HCT116 (cell line): Measurements from ENCODE around the gene FGD4. TPM values are rescaled to one million over a fixed set of nuclear protein-coding genes. Genes with fewer than 3 reads are reported as not detected.

ENCODE experiments used
- ATAC-seq: fragments of 200-7000 bp; cut with Tn5 transposase; 2 replicates; pipeline ENCODE4 v1.9.1; 2020; ENCODE audit warnings: mild to moderate bottlenecking, moderate library complexity
- BruUV-seq: library from RNA; stranded (reverse); fragments of 400-500 nt; replicated peaks from 2 replicates; lab custom pipeline; 2021; lab: Mats Ljungman, UMichigan
- CTCF ChIA-PET: fragments of 300-600 bp; sonication (Branson Sonifier 250); formaldehyde crosslinking; loops from one replicate; lab custom pipeline; 2021; ENCODE audit warnings: antibody characterized with exemption; lab: Charles Lee
- POLR2A ChIA-PET: fragments of 300-600, 350-600 bp; sonication (Branson Sonifier 250); formaldehyde crosslinking; loops from one replicate; lab custom pipeline; 2021; ENCODE audit warnings: antibody characterized with exemption; lab: Charles Lee
- RAD21 ChIA-PET, 2 experiments: fragments of 300-600 bp; sonication (Branson Sonifier 250); formaldehyde crosslinking; loops; one replicate each; lab custom pipeline; 2023; ENCODE audit warnings: low total read pairs in 2 of 2; ENCODE audit not compliant: uncharacterized antibody in 2 of 2, unreplicated experiment in 2 of 2, low non-redundant PET in 1 of 2; lab: Charles Lee
- DNase-seq: peaks from one replicate; pipeline ENCODE4 v3.0.0-alpha.2; 2010; ENCODE audit warnings: low read depth, low spot score
- H2AFZ ChIP-seq: fragments of 200-600 bp; shearing (Covaris generic), sonication (generic); 2 replicates; pipeline ENCODE4 v1.6.1; 2017; ENCODE audit warnings: low read depth, mixed run types, mixed read lengths, antibody characterized with exemption, low read length; ENCODE audit not compliant: poor library complexity, severe bottlenecking
- H3K27ac ChIP-seq: 2 replicates; pipeline ENCODE4 v1.5.1; 2012; ENCODE audit warnings: low read depth, low read length
- H3K27me3 ChIP-seq: fragments of 200-600 bp; sonication (generic); 2 replicates; pipeline ENCODE4 v1.6.1; 2016; ENCODE audit warnings: mixed run types, low read length, mixed read lengths; ENCODE audit not compliant: insufficient read depth
- H3K36me3 ChIP-seq, 2 experiments: fragments of 200-500 bp in 1 of 2; fragments of 200-600 bp in 1 of 2; sonication (Bioruptor generic) in 1 of 2; sonication (generic) in 1 of 2; 2 replicates each; pipeline versions ENCODE4 v1.5.1 to v1.6.1; 2014 to 2016; ENCODE audit warnings: low read length in 2 of 2, inconsistent platforms in 1 of 2, mixed read lengths in 1 of 2, mixed run types in 1 of 2; ENCODE audit not compliant: insufficient read depth in 2 of 2, control insufficient read depth in 1 of 2
- H3K4me1 ChIP-seq, 2 experiments: fragments of 200-600 bp in 1 of 2; sonication (generic) in 1 of 2; 2 replicates each; pipeline versions ENCODE4 v1.5.1 to v1.6.1; 2012 to 2017; ENCODE audit warnings: low read length in 2 of 2, inconsistent platforms in 1 of 2, mild to moderate bottlenecking in 1 of 2, mixed read lengths in 1 of 2, mixed run types in 1 of 2, moderate library complexity in 1 of 2; ENCODE audit not compliant: insufficient read depth in 2 of 2, control insufficient read depth in 1 of 2
- H3K4me2 ChIP-seq: fragments of 200-600 bp; sonication (generic); 2 replicates; pipeline ENCODE4 v1.6.1; 2017; ENCODE audit warnings: mixed run types, low read length, mixed read lengths
- H3K4me3 ChIP-seq, 2 experiments: fragments of 200-600 bp in 1 of 2; sonication (generic) in 1 of 2; replicated peaks in 1 of 2; 2 replicates each; pipeline ENCODE4 v1.5.1; 2011 to 2016; ENCODE audit warnings: low read length in 2 of 2, control low read depth in 1 of 2, low read depth in 1 of 2, mild to moderate bottlenecking in 1 of 2, mixed read lengths in 1 of 2, mixed run types in 1 of 2
- H3K79me2 ChIP-seq: fragments of 200-600 bp; sonication (generic); 2 replicates; pipeline ENCODE4 v1.6.1; 2017; ENCODE audit warnings: mild to moderate bottlenecking, mixed run types, low read length, moderate library complexity, mixed read lengths; ENCODE audit not compliant: insufficient read depth
- H3K9ac ChIP-seq: fragments of 200-600 bp; sonication (generic); 2 replicates; pipeline ENCODE4 v1.6.1; 2016; ENCODE audit warnings: low read length, mixed read lengths
- H3K9me2 ChIP-seq: fragments of 200-600 bp; sonication (generic), shearing (Covaris generic); 2 replicates; pipeline ENCODE4 v1.6.1; 2017; ENCODE audit warnings: mixed run types, mild to moderate bottlenecking, moderate library complexity; ENCODE audit not compliant: insufficient read depth
- H3K9me3 ChIP-seq, 2 experiments: fragments of 200-500 bp in 1 of 2; fragments of 200-600 bp in 1 of 2; sonication (Bioruptor generic) in 1 of 2; sonication (generic) in 1 of 2; 2 replicates each; pipeline ENCODE4 v1.6.1; 2014 to 2017; ENCODE audit warnings: low read length in 2 of 2, mixed read lengths in 2 of 2, inconsistent platforms in 1 of 2, low read depth in 1 of 2, mild to moderate bottlenecking in 1 of 2, mixed run types in 1 of 2, moderate library complexity in 1 of 2; ENCODE audit not compliant: control insufficient read depth in 1 of 2, insufficient read depth in 1 of 2
- H4K20me1 ChIP-seq: fragments of 200-600 bp; sonication (generic), shearing (Covaris generic); 2 replicates; pipeline ENCODE4 v1.6.1; 2017; ENCODE audit warnings: mixed run types, mild to moderate bottlenecking, moderate library complexity; ENCODE audit not compliant: insufficient read depth
- CBX3 ChIP-seq: IDR thresholded peaks from 2 replicates; pipeline ENCODE4 v1.6.1; 2012; ENCODE audit warnings: low read depth
- CEBPB ChIP-seq: IDR thresholded peaks from 2 replicates; pipeline ENCODE4 v1.6.1; 2012; ENCODE audit warnings: low read depth
- ELF1 ChIP-seq: IDR thresholded peaks from 2 replicates; pipeline ENCODE4 v1.6.1; 2012; ENCODE audit warnings: low read depth, borderline replicate concordance
- EZH2 ChIP-seq: fragments of 200-600 bp; sonication (generic); IDR thresholded peaks from 2 replicates; pipeline ENCODE4 v1.6.1; 2017; ENCODE audit warnings: antibody characterized with exemption, mixed run types
- EZH2phosphoT487 ChIP-seq: fragments of 200-600 bp; IDR thresholded peaks from 2 replicates; pipeline ENCODE4 v1.6.1; 2018; ENCODE audit warnings: antibody characterized with exemption, borderline replicate concordance
- FOSL1 ChIP-seq: IDR thresholded peaks from 2 replicates; pipeline ENCODE4 v1.6.1; 2012; ENCODE audit warnings: low read depth
- JUND ChIP-seq: IDR thresholded peaks from 2 replicates; pipeline ENCODE4 v1.6.1; 2012
- POLR2A ChIP-seq: IDR thresholded peaks from 2 replicates; pipeline ENCODE4 v1.7.0; 2011; ENCODE audit warnings: borderline replicate concordance; ENCODE audit not compliant: insufficient read depth, insufficient read length; ENCODE audit errors: extremely low read depth
- POLR2AphosphoS5 ChIP-seq: IDR thresholded peaks from 2 replicates; pipeline ENCODE4 v1.6.1; 2011; ENCODE audit warnings: mild to moderate bottlenecking, low read depth, low read length, moderate library complexity
- RAD21 ChIP-seq: IDR thresholded peaks from 2 replicates; pipeline ENCODE4 v1.6.1; 2012; ENCODE audit warnings: low read depth, mild to moderate bottlenecking
- SIN3A ChIP-seq: IDR thresholded peaks from 2 replicates; pipeline ENCODE4 v1.6.1; 2012; ENCODE audit warnings: low read depth
- TCF7L2 ChIP-seq: IDR thresholded peaks from 2 replicates; pipeline ENCODE4 v1.7.0; 2011; ENCODE audit warnings: borderline replicate concordance, inconsistent platforms; ENCODE audit not compliant: insufficient read depth, insufficient read length; ENCODE audit errors: extremely low read depth
- ZFX ChIP-seq: fragments of 450-650 bp; IDR thresholded peaks from 2 replicates; pipeline ENCODE4 v1.6.1; 2017
- ZNF274 ChIP-seq: fragments of 200-500 bp; sonication (Bioruptor generic); IDR thresholded peaks from 2 replicates; pipeline ENCODE4 v1.6.1; 2014; ENCODE audit warnings: mild to moderate bottlenecking, low read depth, low read length, inconsistent platforms
- intact Hi-C: fragments of 100-400 bp; cut with micrococcal nuclease; formaldehyde crosslinking; loops from 2 replicates; pipeline ENCODE4 v1.10.0; 2022
- total RNA-seq: library from RNA; stranded (reverse); gene quantifications from one replicate; pipeline ENCODE4 v1.2.1, GENCODE V29; 2021; ENCODE audit not compliant: unreplicated experiment
- TF ChIP-seq, protein P1 (sequence below): IDR thresholded peaks from 2 replicates; pipeline ENCODE4 v1.6.1; 2012; ENCODE audit warnings: low read depth
- TF ChIP-seq, protein P2 (sequence below), 3 experiments: fragments of 200-600 bp in 1 of 3; sonication (generic) in 1 of 3; IDR thresholded peaks in 2 of 3; conservative IDR thresholded peaks in 1 of 3; 2 replicates each; pipeline ENCODE4 v1.5.1; 2012 to 2017; ENCODE audit warnings: low read depth in 2 of 3, low read length in 2 of 3, antibody characterized with exemption in 1 of 3, borderline replicate concordance in 1 of 3, control low read depth in 1 of 3, mild to moderate bottlenecking in 1 of 3, mixed read lengths in 1 of 3, mixed run types in 1 of 3, moderate library complexity in 1 of 3; ENCODE audit not compliant: insufficient read depth in 1 of 3
- TF ChIP-seq, protein P3 (sequence below): IDR thresholded peaks from 2 replicates; pipeline ENCODE4 v1.6.1; 2011; ENCODE audit warnings: mild to moderate bottlenecking, low read length, moderate library complexity; ENCODE audit not compliant: insufficient replicate concordance; ENCODE audit errors: extremely low read depth
- TF ChIP-seq, protein P4 (sequence below): IDR thresholded peaks from 2 replicates; pipeline ENCODE4 v1.6.1; 2012

Gene FGD4
- total RNA-seq, 1 experiment from 2014 or later: 7.7 TPM

DNA sequence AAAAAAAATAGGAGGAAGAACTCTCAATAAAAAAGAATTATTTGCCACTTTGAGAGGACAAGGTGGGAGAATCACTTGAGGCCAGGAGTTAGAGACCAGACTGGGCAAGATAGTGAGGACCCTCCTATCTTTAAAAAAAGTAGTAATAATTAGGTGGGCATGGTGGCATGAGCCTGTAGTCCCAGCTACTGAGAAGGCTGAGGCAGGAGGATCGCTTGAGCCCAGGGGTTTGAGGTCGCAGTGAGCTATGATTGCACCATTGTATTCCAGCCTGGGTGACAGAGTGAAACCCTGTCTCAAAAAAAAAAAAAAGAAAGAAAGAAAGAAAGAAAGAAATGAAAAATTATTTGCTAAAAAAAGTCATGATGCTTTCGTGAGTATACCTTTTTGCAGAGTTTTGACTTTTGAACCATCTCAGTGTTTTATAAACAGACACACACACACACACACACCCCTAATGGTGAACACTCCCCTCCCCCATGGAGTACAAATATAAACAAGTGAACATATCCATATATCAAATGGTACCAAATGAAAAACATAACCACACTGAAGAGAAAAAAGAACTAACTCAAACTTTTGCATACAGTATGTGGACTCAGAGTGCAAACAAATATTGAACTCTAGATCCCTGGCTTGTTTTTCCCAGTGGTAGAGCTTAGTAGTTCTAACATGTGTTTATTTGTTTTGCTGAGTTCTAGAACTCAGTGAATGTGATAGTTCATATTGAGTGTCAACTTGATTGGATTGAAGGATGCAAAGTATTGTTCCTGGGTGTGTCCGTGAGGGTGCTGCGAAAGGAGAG is 252.0 kb downstream of the FGD4 start:
- no peak overlapping the region for H3K4me2 ChIP-seq
- H3K4me1 ChIP-seq: 0 out of 4 replicates have a peak, but pooled peaks cover 0 to 3% of the 10 kb centered on the region in 2 experiments
- intact Hi-C loops: no loop called here
- H4K20me1 ChIP-seq: no peaks in the 10 kb centered on the region
- no peak overlapping the region for H3K27ac ChIP-seq
- H3K27me3 ChIP-seq: no peaks in the 10 kb centered on the region
- H2AFZ ChIP-seq: no peak overlapping the region
- H3K9ac ChIP-seq: no peak overlapping the region
- no peaks in the 10 kb centered on the region for H3K9me2 ChIP-seq
- H3K36me3 ChIP-seq: no peaks in the 10 kb centered on the region
- ATAC-seq (no peak), DNase-seq (no peak)
- H3K79me2 ChIP-seq: no peaks in the 10 kb centered on the region
- BruUV-seq: no TSS peak
- ChIA-PET CTCF (no interaction called here), RAD21 (no interaction called here), POLR2A (no interaction called here)
- H3K9me3 ChIP-seq: no peaks in the 10 kb centered on the region
- no peak for TF ChIP-seq POLR2A
- no peak for TF ChIP-seq POLR2AphosphoS5
- no peak for TF ChIP-seq SIN3A
- TF ChIP-seq, protein P1, sequence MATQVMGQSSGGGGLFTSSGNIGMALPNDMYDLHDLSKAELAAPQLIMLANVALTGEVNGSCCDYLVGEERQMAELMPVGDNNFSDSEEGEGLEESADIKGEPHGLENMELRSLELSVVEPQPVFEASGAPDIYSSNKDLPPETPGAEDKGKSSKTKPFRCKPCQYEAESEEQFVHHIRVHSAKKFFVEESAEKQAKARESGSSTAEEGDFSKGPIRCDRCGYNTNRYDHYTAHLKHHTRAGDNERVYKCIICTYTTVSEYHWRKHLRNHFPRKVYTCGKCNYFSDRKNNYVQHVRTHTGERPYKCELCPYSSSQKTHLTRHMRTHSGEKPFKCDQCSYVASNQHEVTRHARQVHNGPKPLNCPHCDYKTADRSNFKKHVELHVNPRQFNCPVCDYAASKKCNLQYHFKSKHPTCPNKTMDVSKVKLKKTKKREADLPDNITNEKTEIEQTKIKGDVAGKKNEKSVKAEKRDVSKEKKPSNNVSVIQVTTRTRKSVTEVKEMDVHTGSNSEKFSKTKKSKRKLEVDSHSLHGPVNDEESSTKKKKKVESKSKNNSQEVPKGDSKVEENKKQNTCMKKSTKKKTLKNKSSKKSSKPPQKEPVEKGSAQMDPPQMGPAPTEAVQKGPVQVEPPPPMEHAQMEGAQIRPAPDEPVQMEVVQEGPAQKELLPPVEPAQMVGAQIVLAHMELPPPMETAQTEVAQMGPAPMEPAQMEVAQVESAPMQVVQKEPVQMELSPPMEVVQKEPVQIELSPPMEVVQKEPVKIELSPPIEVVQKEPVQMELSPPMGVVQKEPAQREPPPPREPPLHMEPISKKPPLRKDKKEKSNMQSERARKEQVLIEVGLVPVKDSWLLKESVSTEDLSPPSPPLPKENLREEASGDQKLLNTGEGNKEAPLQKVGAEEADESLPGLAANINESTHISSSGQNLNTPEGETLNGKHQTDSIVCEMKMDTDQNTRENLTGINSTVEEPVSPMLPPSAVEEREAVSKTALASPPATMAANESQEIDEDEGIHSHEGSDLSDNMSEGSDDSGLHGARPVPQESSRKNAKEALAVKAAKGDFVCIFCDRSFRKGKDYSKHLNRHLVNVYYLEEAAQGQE: no peak
- TF ChIP-seq ELF1: no peak
- no peak for TF ChIP-seq TCF7L2
- TF ChIP-seq FOSL1: no peak
- no peak for TF ChIP-seq CBX3
- TF ChIP-seq, protein P2, sequence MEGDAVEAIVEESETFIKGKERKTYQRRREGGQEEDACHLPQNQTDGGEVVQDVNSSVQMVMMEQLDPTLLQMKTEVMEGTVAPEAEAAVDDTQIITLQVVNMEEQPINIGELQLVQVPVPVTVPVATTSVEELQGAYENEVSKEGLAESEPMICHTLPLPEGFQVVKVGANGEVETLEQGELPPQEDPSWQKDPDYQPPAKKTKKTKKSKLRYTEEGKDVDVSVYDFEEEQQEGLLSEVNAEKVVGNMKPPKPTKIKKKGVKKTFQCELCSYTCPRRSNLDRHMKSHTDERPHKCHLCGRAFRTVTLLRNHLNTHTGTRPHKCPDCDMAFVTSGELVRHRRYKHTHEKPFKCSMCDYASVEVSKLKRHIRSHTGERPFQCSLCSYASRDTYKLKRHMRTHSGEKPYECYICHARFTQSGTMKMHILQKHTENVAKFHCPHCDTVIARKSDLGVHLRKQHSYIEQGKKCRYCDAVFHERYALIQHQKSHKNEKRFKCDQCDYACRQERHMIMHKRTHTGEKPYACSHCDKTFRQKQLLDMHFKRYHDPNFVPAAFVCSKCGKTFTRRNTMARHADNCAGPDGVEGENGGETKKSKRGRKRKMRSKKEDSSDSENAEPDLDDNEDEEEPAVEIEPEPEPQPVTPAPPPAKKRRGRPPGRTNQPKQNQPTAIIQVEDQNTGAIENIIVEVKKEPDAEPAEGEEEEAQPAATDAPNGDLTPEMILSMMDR (IDR thresholded peaks at IDR 0.05 in 2 of 3, conservative IDR thresholded peaks at IDR 0.05 in 1 of 3; ENCODE audit: borderline replicate concordance in 1 of 3, insufficient read depth in 1 of 3, low read depth in 2 of 3, low read length in 2 of 3): no peak
- TF ChIP-seq RAD21: no peak
- no peak for TF ChIP-seq ZNF274
- no peak for TF ChIP-seq EZH2
- TF ChIP-seq EZH2phosphoT487: no peak
- no peak for TF ChIP-seq CEBPB
- TF ChIP-seq, protein P3, sequence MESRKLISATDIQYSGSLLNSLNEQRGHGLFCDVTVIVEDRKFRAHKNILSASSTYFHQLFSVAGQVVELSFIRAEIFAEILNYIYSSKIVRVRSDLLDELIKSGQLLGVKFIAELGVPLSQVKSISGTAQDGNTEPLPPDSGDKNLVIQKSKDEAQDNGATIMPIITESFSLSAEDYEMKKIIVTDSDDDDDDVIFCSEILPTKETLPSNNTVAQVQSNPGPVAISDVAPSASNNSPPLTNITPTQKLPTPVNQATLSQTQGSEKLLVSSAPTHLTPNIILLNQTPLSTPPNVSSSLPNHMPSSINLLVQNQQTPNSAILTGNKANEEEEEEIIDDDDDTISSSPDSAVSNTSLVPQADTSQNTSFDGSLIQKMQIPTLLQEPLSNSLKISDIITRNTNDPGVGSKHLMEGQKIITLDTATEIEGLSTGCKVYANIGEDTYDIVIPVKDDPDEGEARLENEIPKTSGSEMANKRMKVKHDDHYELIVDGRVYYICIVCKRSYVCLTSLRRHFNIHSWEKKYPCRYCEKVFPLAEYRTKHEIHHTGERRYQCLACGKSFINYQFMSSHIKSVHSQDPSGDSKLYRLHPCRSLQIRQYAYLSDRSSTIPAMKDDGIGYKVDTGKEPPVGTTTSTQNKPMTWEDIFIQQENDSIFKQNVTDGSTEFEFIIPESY: no peak
- TF ChIP-seq ZFX: no peak
- TF ChIP-seq JUND: no peak
- TF ChIP-seq, protein P4, sequence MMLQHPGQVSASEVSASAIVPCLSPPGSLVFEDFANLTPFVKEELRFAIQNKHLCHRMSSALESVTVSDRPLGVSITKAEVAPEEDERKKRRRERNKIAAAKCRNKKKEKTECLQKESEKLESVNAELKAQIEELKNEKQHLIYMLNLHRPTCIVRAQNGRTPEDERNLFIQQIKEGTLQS: no peak
- no peak overlapping the region for H3K4me3 ChIP-seq
